HepG2 (cell line): ENCODE data around the gene PFN1. TPM values are rescaled to one million over a fixed set of nuclear protein-coding genes. Genes with fewer than 3 reads are reported as not detected.

ENCODE experiments used
- ERF ChIP-seq: IDR thresholded peaks from 2 replicates; pipeline ENCODE4 v1.6.1; 2018; ENCODE audit warnings: missing biosample characterization, missing genetic modification reagents
- KAT2B ChIP-seq: fragments of 150-350 bp; IDR thresholded peaks from 2 replicates; pipeline ENCODE4 v1.6.1; 2014; ENCODE audit warnings: low read depth, low read length, borderline replicate concordance
- SETDB1 ChIP-seq: sonication (generic); formaldehyde crosslinking; IDR thresholded peaks from 2 replicates; pipeline ENCODE4 v1.5.1; 2020; ENCODE audit warnings: missing genetic modification reagents, mild to moderate bottlenecking, borderline replicate concordance
- ZBTB39 ChIP-seq: sonication (generic); formaldehyde crosslinking; IDR thresholded peaks from 2 replicates; pipeline ENCODE4 v1.5.0; 2020; ENCODE audit warnings: missing genetic modification reagents
- ZNF296 ChIP-seq: sonication (generic); formaldehyde crosslinking; conservative IDR thresholded peaks from 2 replicates; pipeline ENCODE4 v1.5.0; 2020; ENCODE audit warnings: mild to moderate bottlenecking, missing genetic modification reagents
- ZNF407 ChIP-seq: sonication (generic); formaldehyde crosslinking; IDR thresholded peaks from one replicate; pipeline ENCODE4 v1.5.1; 2020; ENCODE audit warnings: mild to moderate bottlenecking, missing genetic modification reagents; ENCODE audit errors: not compliant biosample characterization
- ZNF414 ChIP-seq: sonication (generic); formaldehyde crosslinking; IDR thresholded peaks from 2 replicates; pipeline ENCODE4 v1.5.0; 2020; ENCODE audit warnings: missing genetic modification reagents
- ZNF430 ChIP-seq: sonication (generic); formaldehyde crosslinking; IDR thresholded peaks from 2 replicates; pipeline ENCODE4 v1.9.0; 2021; ENCODE audit warnings: mild to moderate bottlenecking, missing genetic modification reagents
- ZNF546 ChIP-seq: sonication (generic); formaldehyde crosslinking; conservative IDR thresholded peaks from 2 replicates; pipeline ENCODE4 v1.8.1; 2023; ENCODE audit warnings: mild to moderate bottlenecking, missing genetic modification reagents
- ZNF567 ChIP-seq: sonication (generic); formaldehyde crosslinking; IDR thresholded peaks from 2 replicates; pipeline ENCODE4 v1.8.1; 2023; ENCODE audit warnings: mild to moderate bottlenecking, missing genetic modification reagents, borderline replicate concordance
- ZNF619 ChIP-seq: sonication (generic); formaldehyde crosslinking; IDR thresholded peaks from 2 replicates; pipeline ENCODE4 v1.4.0; 2020; ENCODE audit warnings: mild to moderate bottlenecking, missing genetic modification reagents
- ZNF883 ChIP-seq: sonication (generic); formaldehyde crosslinking; IDR thresholded peaks from 2 replicates; pipeline ENCODE4 v1.5.1; 2020; ENCODE audit warnings: mild to moderate bottlenecking, missing genetic modification reagents; ENCODE audit errors: not compliant biosample characterization
- polyA plus RNA-seq, 8 experiments: library from polyadenylated mRNA; depleted of rRNA in 3 of 8; stranded (reverse) in 7 of 8; unstranded in 1 of 8; fragments of >200 nt; fragmentation: Illumina TruSeq in 4 of 8; extraction: Trizol in 4 of 8; gene quantifications; 2 replicates each; pipeline versions ENCODE4 v1.2.1 to v1.2.3, GENCODE V29; 2011 to 2016; ENCODE audit warnings: low read depth in 4 of 8, missing spikeins in 1 of 8, mixed read lengths in 1 of 8; ENCODE audit not compliant: insufficient read depth in 1 of 8
- total RNA-seq, 5 experiments: library from RNA; depleted of rRNA; stranded (reverse); fragments of >200 nt; fragmentation: Illumina TruSeq; extraction: Trizol; gene quantifications; 2 replicates each; pipeline ENCODE4 v1.2.3, GENCODE V29; 2016; ENCODE audit warnings: low read depth in 1 of 5
- TF ChIP-seq, protein P1 (sequence below): sonication (generic); formaldehyde crosslinking; IDR thresholded peaks from 2 replicates; pipeline ENCODE4 v1.5.0; 2020; ENCODE audit warnings: missing genetic modification reagents, mild to moderate bottlenecking, borderline replicate concordance
- TF ChIP-seq, protein P2 (sequence below): sonication (generic); formaldehyde crosslinking; IDR thresholded peaks from 2 replicates; pipeline ENCODE4 v1.4.0; 2020; ENCODE audit warnings: missing genetic modification reagents

Gene PFN1
- total and polyA plus RNA-seq, 2 of the 13 experiments (the other 11 are each of a cell fraction or from before 2014, with no cell fraction given), result 494 to 613 TPM

DNA sequence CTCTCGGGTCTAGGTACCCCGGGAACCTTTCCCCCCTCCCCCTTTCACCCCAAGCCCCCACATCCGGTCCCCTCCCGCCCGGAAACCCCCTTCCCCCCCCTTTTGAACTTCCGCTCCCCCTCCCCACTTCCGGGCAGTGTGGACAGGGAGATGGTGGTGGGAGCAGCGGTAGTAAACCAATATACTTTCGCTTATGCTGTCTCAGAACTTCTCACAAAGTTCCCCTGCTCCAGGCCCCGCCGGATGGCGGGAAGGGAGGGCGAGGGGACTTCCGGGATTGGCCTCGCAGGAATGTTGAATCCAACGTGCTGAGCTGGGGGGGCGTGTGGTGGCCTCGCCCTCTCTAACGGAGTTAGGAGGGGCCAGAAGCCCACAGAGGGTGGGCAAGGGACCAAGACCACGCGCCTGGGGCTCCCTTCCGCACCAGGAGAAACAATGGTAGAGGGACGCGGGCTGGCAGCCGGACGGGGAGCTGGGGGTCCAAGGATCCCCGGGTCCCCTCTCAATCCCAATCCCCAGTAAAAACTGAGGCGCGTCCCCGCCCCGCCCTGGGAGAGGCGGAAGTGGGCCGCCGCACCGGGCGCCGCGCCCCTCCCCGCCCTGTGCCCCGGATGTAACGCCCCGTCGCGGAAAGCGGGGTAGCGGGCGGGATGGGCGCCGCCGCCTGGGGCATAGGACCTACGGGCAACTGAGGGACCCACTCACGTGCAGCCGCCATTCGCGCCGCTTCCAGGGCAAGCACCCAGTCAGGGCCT is 742 bp downstream of the PFN1 start (continued):
- peak; percentile 35 for TF ChIP-seq ZNF883
- TF ChIP-seq ZNF407 (CRISPR knock-in tag), result peak; percentile 68
- TF ChIP-seq, protein P1, sequence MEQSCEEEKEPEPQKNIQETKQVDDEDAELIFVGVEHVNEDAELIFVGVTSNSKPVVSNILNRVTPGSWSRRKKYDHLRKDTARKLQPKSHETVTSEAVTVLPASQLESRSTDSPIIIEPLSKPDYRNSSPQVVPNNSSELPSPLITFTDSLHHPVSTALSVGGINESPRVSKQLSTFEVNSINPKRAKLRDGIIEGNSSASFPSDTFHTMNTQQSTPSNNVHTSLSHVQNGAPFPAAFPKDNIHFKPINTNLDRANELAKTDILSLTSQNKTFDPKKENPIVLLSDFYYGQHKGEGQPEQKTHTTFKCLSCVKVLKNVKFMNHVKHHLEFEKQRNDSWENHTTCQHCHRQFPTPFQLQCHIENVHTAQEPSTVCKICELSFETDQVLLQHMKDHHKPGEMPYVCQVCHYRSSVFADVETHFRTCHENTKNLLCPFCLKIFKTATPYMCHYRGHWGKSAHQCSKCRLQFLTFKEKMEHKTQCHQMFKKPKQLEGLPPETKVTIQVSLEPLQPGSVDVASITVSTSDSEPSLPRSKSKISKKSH (CRISPR knock-in tag), result 0 out of 2 replicates have a peak, but pooled peaks have one; percentile 30
- 0 out of 2 replicates have a peak, but pooled peaks have one; percentile 25 for TF ChIP-seq ZNF546
- TF ChIP-seq SETDB1 (CRISPR knock-in tag), result no peak
- TF ChIP-seq ZNF567 (CRISPR knock-in tag), result 0 out of 2 replicates have a peak, but pooled peaks have one; percentile 78
- TF ChIP-seq ZBTB39 (CRISPR knock-in tag), result 0 out of 2 replicates have a peak, but pooled peaks have one; percentile 5
- TF ChIP-seq, protein P2, sequence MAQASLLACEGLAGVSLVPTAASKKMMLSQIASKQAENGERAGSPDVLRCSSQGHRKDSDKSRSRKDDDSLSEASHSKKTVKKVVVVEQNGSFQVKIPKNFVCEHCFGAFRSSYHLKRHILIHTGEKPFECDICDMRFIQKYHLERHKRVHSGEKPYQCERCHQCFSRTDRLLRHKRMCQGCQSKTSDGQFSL (CRISPR knock-in tag), result 0 out of 2 replicates have a peak, but pooled peaks have one; percentile 42
- TF ChIP-seq ZNF430, result peak; percentile 50
- no peak for TF ChIP-seq KAT2B
- 0 out of 2 replicates have a peak, but pooled peaks have one; percentile 44 for TF ChIP-seq ZNF414
- TF ChIP-seq ZNF619 (CRISPR knock-in tag), result peak; percentile 41; the same call in 1 of the 2 replicates
- peak; percentile 21; the same call in 1 of the 2 replicates for TF ChIP-seq ERF (CRISPR knock-in tag)
- TF ChIP-seq ZNF296, result no peak
